Measurements from ENCODE around the gene NETO2. TPM values are rescaled to one million over a fixed set of nuclear protein-coding genes. Genes with fewer than 3 reads are reported as not detected.

Gene NETO2
- total and polyA plus RNA-seq, 7 donors = 1.6 to 30.5 (median 3.9) TPM

DNA sequence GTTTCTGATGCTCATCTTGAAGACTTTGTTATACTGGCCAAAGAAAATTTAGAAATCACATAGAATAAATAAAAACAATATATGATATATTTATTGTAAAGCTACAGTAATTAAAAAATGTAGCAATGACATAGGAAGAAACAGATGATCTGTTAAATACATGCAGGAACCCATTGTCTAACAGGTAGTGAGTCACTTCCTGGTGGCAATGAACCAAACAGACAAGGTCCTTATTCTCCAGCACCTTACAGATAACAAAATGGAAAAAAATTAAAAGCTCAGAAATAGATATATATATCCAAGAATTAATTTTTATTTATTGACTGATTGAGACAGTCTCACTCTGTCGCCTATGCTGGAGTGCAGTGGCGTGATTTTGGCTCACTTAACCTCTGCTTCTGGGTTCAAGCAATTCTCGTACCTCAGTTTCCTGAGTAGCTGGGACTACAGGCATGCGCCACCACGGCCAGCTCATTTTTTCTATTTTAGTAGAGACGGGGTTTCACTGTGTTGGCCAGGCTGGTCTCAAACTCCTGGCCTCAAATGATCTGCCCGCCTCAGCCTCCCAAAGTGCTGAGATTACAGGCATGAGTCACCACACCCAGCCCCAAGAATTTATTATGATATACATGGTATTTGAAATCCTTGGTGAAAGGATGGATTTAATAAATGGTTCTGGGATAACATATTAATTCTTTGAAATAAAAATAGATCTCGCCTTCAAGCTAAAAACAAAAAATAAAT, 7.5 kb downstream of the NETO2 start:
- intact Hi-C loops (cut with DNase I) = no loop called here
- TF ChIP-seq CTCF (IDR thresholded peaks at IDR 0.05) = no peak
- ATAC-seq = no peak
- Histone ChIP-seq H3K27me3 (ENCODE audit: insufficient read depth in 3 of 3, low read length in 2 of 3) (no peaks in the 10 kb centered on the region), H3K4me3 (no peak overlapping the region), H3K9me3 (no peaks in the 10 kb centered on the region), H3K4me1 (no peaks in the 10 kb centered on the region), H3K36me3 (ENCODE audit: insufficient read depth in 1 of 2, low read depth in 1 of 2) (no peaks in the 10 kb centered on the region), H3K27ac (no peak overlapping the region)
- DNase-seq = no peak
- WGBS, 3 donors = 75 to 84% (median 81%) methylated on average over 8 of the region's 8 CpGs

GRCh38 chr16:47134550-47134949, 9.2 kb downstream of the NETO2 start:
- no peaks in the 10 kb centered on the region for H3K27me3 ChIP-seq (ENCODE audit: insufficient read depth in 3 of 3, low read length in 2 of 3)
- no peak for TF ChIP-seq CTCF (IDR thresholded peaks at IDR 0.05)
- no peak overlapping the region for H3K27ac ChIP-seq
- DNase-seq (no peak), ATAC-seq (no peak)
- no peaks in the 10 kb centered on the region for H3K4me1 ChIP-seq
- H3K36me3 ChIP-seq (ENCODE audit: insufficient read depth in 1 of 2, low read depth in 1 of 2) = no peaks in the 10 kb centered on the region
- no peak overlapping the region for H3K4me3 ChIP-seq
- intact Hi-C loops (cut with DNase I) = no loop called here
- H3K9me3 ChIP-seq = no peaks in the 10 kb centered on the region
- 93 to 97% (median 94%) methylated on average over 4 of the region's 4 CpGs for WGBS, 3 donors

DNA sequence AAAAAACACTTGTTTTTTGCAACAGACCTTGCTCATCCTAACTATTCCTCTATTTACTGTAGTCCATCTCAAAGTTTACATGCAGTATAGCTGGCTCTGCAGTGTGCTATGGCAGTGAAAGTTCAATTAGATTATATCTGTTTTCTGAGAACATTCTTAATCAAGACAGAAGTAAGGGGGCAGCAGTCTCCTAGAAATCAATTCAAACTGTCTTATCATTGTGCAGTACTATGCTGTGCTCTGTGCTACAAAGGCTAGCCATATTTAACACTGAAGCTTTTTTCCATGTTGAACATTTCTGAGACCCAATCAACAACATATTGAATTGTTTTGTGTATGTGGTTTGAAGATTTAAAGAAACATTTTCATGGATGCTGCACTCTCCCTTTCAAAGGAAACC, 11.4 kb downstream of the NETO2 start:
- DNase-seq (no peak), ATAC-seq (no peak)
- Histone ChIP-seq H3K36me3 (ENCODE audit: insufficient read depth in 1 of 2, low read depth in 1 of 2) (no peaks in the 10 kb centered on the region), H3K4me1 (no peaks in the 10 kb centered on the region), H3K27me3 (ENCODE audit: insufficient read depth in 3 of 3, low read length in 2 of 3) (no peaks in the 10 kb centered on the region), H3K27ac (no peak overlapping the region), H3K4me3 (no peak overlapping the region), H3K9me3 (no peaks in the 10 kb centered on the region)
- TF ChIP-seq CTCF (IDR thresholded peaks at IDR 0.05) = no peak
- intact Hi-C loops (cut with DNase I) = no loop called here

GRCh38 chr16:47129755-47130435, 13.8 kb downstream of the NETO2 start:
- 74 to 78% (median 77%) methylated on average over 7 of the region's 7 CpGs for WGBS, 3 donors
- no peaks in the 10 kb centered on the region for H3K36me3 ChIP-seq (ENCODE audit: insufficient read depth in 1 of 2, low read depth in 1 of 2)
- intact Hi-C loops (cut with DNase I) = no loop called here
- H3K9me3 ChIP-seq = no peaks in the 10 kb centered on the region
- no peak for ATAC-seq
- DNase-seq = no peak
- H3K27ac ChIP-seq = no peak overlapping the region
- no peak overlapping the region for H3K4me3 ChIP-seq
- TF ChIP-seq CTCF (IDR thresholded peaks at IDR 0.05) = no peak
- no peaks in the 10 kb centered on the region for H3K27me3 ChIP-seq (ENCODE audit: insufficient read depth in 3 of 3, low read length in 2 of 3)
- no peaks in the 10 kb centered on the region for H3K4me1 ChIP-seq
